Ectodermal cell (in vitro differentiated cells): ENCODE data around the gene DUOX1.
"Not testable (repeated sequence)": the region's sequence is repeated elsewhere in the genome, so short reads cannot be mapped to it uniquely, and the experiment has no call there.

Source experiments
- H3K27ac ChIP-seq: 2 replicates; pipeline ENCODE4 v1.7.0; 2013; ENCODE audit warnings: mild to moderate bottlenecking, low read depth, low read length; ENCODE audit not compliant: insufficient read depth, poor library complexity, severe bottlenecking
- H3K27me3 ChIP-seq: 2 replicates; pipeline ENCODE4 v1.7.0; 2013; ENCODE audit warnings: mild to moderate bottlenecking, low read length; ENCODE audit not compliant: insufficient read depth, control insufficient read depth, poor library complexity, severe bottlenecking
- H3K36me3 ChIP-seq: one replicate; pipeline ENCODE4 v1.7.0; 2013; ENCODE audit warnings: low read length; ENCODE audit not compliant: control insufficient read depth, insufficient read depth
- H3K4me1 ChIP-seq: one replicate; pipeline ENCODE4 v1.7.0; 2013; ENCODE audit warnings: low read length; ENCODE audit not compliant: control insufficient read depth, insufficient read depth
- H3K4me3 ChIP-seq: 2 replicates; pipeline ENCODE4 v1.7.0; 2013; ENCODE audit warnings: low read depth, low read length, control low read depth; ENCODE audit not compliant: insufficient read depth
- H3K9me3 ChIP-seq: 2 replicates; pipeline ENCODE4 v1.7.0; 2013; ENCODE audit warnings: mild to moderate bottlenecking, low read length, moderate library complexity; ENCODE audit not compliant: control insufficient read depth
- WGBS, 2 experiments: methylation state at CpG; one replicate each; pipeline ENCODE4 v1.1.7; 2013; ENCODE audit warnings: missing lambda C conversion rate in 2 of 2; 5-methylcytosine and 5-hydroxymethylcytosine counted together

The DUOX1 gene

GRCh38 chr15:45093013-45093412 is 36.8 kb upstream of the DUOX1 start:
- WGBS, 2 experiments, result 95 to 96% methylated on average over 4 of the region's 4 CpGs
- no peaks in the 10 kb centered on the region for H3K4me1 ChIP-seq

DNA sequence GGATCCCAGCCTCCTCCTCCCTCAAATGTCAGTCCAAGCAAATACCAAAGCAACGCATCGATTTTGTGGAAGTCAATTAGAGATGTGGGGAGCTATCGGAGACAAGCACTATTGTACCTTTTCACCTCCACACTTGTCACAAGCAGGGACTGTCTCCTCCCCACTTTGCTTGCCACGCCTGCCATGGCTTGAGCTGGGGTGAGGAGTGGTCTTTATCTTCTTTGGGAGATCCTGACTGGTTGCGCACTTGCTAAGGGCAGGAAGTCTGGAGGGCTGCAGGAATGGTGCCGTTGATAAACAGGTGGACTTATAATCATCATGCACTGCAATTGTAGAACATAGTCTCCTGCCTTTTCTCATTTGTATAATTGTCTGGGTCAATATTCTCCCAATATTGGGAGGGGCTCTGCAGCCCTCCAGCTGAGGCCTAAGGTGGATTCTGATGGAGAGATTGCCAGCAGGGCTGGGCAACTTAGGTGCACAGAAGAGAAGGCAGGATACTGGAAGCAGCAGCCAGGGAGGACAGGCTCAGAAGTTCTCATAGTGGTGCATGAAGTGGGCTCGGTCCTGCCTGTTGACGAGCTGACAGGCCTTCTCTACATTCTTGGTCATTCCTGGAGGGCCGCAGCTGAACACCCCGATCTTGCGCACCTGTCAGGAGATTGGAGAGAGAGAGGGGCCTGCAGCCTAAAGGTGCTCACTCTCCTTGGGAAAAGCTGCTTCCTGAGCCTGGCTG is 36.0 kb upstream of the DUOX1 start:
- 91 to 93% methylated on average over 11 of the region's 11 CpGs for WGBS, 2 experiments
- no peak overlapping the region for H3K27ac ChIP-seq
- H3K9me3 ChIP-seq, result no peaks in the 10 kb centered on the region
- no peaks in the 10 kb centered on the region for H3K27me3 ChIP-seq
- no peak overlapping the region for H3K4me3 ChIP-seq
- H3K4me1 ChIP-seq, result no peaks in the 10 kb centered on the region
- H3K36me3 ChIP-seq, result no peaks in the 10 kb centered on the region

More at GRCh38 chr15:45093013-45093412, 36.8 kb upstream of the DUOX1 start:
- H3K4me3 ChIP-seq, result no peak overlapping the region
- H3K27ac ChIP-seq, result no peak overlapping the region
- no peaks in the 10 kb centered on the region for H3K36me3 ChIP-seq
- H3K9me3 ChIP-seq, result no peaks in the 10 kb centered on the region
- no peaks in the 10 kb centered on the region for H3K27me3 ChIP-seq

GRCh38 chr15:45094358-45094730 is 35.5 kb upstream of the DUOX1 start:
- Histone ChIP-seq H3K27ac (no peak overlapping the region), H3K4me1 (no peaks in the 10 kb centered on the region), H3K9me3 (no peaks in the 10 kb centered on the region), H3K4me3 (no peak overlapping the region), H3K36me3 (no peaks in the 10 kb centered on the region), H3K27me3 (no peaks in the 10 kb centered on the region)
- WGBS, 2 experiments, result 85% methylated on average over 9 of the region's 9 CpGs

- H3K9me3 ChIP-seq, result no peaks in the 10 kb centered on the region
- H3K27ac ChIP-seq, result no peak overlapping the region
- H3K4me3 ChIP-seq, result no peak overlapping the region
- no peaks in the 10 kb centered on the region for H3K36me3 ChIP-seq
- no peaks in the 10 kb centered on the region for H3K27me3 ChIP-seq
- 95 to 96% methylated on average over 11 of the region's 11 CpGs for WGBS, 2 experiments
- peaks cover 4% of the 10 kb centered on the region for H3K4me1 ChIP-seq
Observed at GRCh38 chr15:45095661-45096060, 34.1 kb upstream of the DUOX1 start.

DNA sequence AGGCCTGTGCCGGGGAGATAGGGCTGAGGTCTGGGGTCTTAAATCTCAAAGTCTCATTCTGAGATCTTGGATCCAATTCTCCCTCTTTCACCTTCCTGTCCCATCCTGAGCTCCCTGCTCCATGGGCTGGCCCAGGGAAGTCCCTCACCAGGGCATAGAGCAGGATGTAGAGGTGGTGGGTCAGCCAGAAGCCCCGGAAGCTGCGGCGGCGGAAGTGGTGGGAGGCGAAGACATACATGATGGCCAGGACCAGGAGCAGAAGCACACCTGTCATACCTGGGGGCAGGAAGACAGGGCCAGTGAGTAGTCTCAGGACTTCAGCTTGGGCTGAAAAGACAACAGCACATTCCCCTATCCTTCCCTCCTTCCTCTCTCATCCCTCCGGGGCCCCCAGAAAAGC is 32.3 kb upstream of the DUOX1 start:
- Histone ChIP-seq H3K9me3 (no peaks in the 10 kb centered on the region), H3K36me3 (no peaks in the 10 kb centered on the region), H3K27me3 (no peaks in the 10 kb centered on the region), H3K4me3 (no peak overlapping the region), H3K27ac (no peak overlapping the region), H3K4me1 (peaks cover 11% of the 10 kb centered on the region)
- 95% methylated on average over 7 of the region's 7 CpGs for WGBS, 2 experiments

DNA sequence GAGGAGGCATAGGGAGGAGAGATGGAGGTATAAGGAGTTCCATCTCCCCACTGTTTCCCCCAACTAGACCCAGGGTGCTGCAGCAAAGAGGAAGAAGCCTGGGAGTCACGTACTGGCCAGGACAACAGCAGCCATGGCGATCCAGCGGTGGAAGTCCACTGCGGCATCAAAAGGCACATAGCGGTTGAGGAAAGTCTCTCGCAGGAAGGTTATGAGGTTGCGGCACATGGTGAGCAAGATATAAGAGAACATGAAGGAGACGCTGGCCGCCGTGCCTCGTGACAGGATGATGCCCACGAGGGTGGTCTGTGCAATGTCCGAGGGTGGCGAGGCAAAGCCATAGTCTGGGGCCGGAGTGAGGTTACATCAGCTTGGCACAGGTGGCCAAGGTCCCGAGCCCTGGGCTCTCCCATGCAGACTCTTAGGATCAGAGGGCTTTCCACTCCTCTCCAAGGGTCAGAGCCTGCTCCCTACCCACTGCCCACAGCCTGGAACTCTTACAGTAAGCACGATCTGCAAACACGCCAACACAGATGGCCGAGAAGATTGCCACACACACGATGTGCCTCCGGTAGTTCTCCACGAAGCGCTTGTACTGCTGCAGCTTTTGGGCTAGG is 30.1 kb upstream of the DUOX1 start:
- Histone ChIP-seq H3K9me3 (no peaks in the 10 kb centered on the region), H3K27ac (no peak overlapping the region), H3K27me3 (no peaks in the 10 kb centered on the region), H3K36me3 (no peaks in the 10 kb centered on the region), H3K4me1 (peaks cover 11% of the 10 kb centered on the region), H3K4me3 (no peak overlapping the region)
- 91% methylated on average over 23 of the region's 23 CpGs for WGBS, 2 experiments

- Histone ChIP-seq H3K27me3 (no peaks in the 10 kb centered on the region), H3K36me3 (no peaks in the 10 kb centered on the region), H3K4me3 (no peak overlapping the region), H3K9me3 (no peaks in the 10 kb centered on the region), H3K4me1 (peaks cover 11% of the 10 kb centered on the region), H3K27ac (no peak overlapping the region)
- WGBS, 2 experiments, result 46 to 53% methylated on average over 7 of the region's 7 CpGs
Observed at GRCh38 chr15:45100884-45101625, 28.7 kb upstream of the DUOX1 start.

DNA sequence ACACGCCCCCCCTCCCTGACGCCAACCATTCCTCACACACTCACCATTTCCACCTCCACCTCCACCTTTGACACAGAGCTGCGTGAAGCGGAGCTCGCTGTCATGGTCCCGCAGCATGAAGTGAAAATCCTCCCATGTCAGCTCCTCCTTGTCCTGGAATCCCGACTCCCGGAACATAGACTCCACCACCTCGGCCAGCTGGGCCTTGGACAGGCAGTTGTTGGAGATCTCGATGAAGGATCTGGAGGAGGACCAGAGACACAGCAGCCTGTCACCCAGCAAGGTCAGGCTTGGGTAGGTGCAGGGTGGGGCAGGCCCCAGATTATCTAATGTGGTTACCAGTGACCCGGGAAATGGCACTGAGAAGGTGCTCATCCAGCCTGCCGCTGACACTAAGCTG is 28.0 kb upstream of the DUOX1 start:
- Histone ChIP-seq H3K27me3 (no peaks in the 10 kb centered on the region), H3K4me3 (no peak overlapping the region), H3K9me3 (no peaks in the 10 kb centered on the region), H3K36me3 (no peaks in the 10 kb centered on the region), H3K4me1 (peaks cover 11% of the 10 kb centered on the region), H3K27ac (no peak overlapping the region)
- 89 to 90% methylated on average over 12 of the region's 12 CpGs for WGBS, 2 experiments

- no peak overlapping the region for H3K4me3 ChIP-seq
- H3K27me3 ChIP-seq, result no peaks in the 10 kb centered on the region
- H3K9me3 ChIP-seq, result no peaks in the 10 kb centered on the region
- WGBS, 2 experiments, result 91 to 94% methylated on average over 6 of the region's 6 CpGs
- no peak overlapping the region for H3K27ac ChIP-seq
- H3K36me3 ChIP-seq, result no peaks in the 10 kb centered on the region
- peaks cover 11% of the 10 kb centered on the region for H3K4me1 ChIP-seq
Observed at GRCh38 chr15:45102226-45102625, 27.6 kb upstream of the DUOX1 start.

DNA sequence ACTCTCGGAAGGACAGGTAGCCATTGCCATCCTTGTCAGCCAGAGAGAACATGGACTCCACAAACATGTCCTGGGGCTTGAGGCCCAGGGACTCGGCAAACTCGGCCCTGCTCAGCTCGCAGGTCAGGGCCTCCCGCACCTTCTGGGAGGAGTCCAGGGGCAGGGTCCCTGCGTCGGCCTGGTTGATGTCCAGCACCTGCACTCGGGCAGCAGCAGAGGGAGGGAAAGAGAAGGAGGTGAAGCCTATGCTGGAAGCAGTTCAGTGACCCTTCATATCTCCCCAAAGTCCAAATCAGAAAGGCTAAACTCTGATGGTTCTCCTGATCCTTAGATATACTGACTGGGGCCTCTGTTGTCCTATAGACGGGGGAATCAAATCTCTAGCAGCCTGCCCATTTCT is 25.6 kb upstream of the DUOX1 start:
- H3K9me3 ChIP-seq, H3K27me3 ChIP-seq, H3K36me3 ChIP-seq, H3K4me3 ChIP-seq, H3K27ac ChIP-seq: not testable (repeated sequence)
- peaks cover 11% of the 10 kb centered on the region for H3K4me1 ChIP-seq
- WGBS, 2 experiments, result 91 to 95% methylated on average over 8 to 9 of the region's 9 CpGs
